HG02588 (cell line): ENCODE measurements around the gene NHLRC2.
"Not testable (repeated sequence)": the region's sequence is repeated elsewhere in the genome, so short reads cannot be mapped to it uniquely, and the experiment has no call there.

ENCODE experiments used
- ATAC-seq: cut with Tn5 transposase; IDR thresholded peaks from one replicate; pipeline ENCODE4 v1.9.1; 2021; ENCODE audit warnings: mild to moderate bottlenecking, moderate library complexity; ENCODE audit not compliant: unreplicated experiment

The NHLRC2 gene

DNA sequence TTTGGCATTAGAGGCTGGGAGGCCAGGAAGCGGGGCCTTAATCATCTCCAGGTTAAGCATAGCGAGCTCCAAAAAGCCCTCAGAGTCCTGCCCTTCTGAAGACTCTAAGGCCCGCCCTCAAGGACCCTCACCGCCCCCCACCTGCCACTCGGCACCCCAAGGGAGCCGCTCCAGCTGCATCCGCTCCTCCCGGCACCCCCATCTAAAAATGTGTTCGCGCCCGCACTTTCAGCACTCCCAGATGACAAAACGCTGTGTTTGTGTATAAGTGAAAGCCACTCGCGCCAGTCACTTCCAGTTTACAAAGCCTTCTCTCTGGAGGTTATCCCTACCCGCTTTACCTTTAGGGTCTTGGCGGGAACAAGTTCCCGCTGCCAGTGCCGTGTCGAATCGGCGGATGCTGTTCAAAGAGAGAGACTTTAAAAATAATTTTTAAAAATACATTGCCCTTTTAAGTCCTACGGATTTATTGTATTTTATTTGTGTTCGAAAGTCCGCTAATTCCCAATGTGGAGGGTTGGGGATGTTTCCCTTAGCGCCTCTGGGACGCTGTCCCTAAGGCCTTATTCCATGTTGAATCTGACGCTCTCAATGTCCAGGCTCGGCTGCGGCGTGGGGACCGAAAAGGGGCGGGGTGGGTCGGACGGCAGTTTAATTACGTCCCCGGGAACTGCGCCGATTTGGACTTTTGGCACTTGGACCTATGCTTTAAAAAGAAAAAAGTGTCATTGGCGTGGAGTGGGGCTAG, at the start of gene NHLRC2, which contains the start of gene DCLRE1A:
TSS of gene NHLRC2 (plus strand) at position 649 of the 748 bp plus-strand sequence. CDS start 212 bp downstream, outside the sequence.
TSS of gene DCLRE1A (minus strand) at position 70 of the 748 bp plus-strand sequence. CDS start 900 bp downstream, outside the sequence.
- peak; percentile 51 for ATAC-seq

GRCh38 chr10:113806503-113806902, 48.0 kb upstream of the NHLRC2 start:
- no peak for ATAC-seq

DNA sequence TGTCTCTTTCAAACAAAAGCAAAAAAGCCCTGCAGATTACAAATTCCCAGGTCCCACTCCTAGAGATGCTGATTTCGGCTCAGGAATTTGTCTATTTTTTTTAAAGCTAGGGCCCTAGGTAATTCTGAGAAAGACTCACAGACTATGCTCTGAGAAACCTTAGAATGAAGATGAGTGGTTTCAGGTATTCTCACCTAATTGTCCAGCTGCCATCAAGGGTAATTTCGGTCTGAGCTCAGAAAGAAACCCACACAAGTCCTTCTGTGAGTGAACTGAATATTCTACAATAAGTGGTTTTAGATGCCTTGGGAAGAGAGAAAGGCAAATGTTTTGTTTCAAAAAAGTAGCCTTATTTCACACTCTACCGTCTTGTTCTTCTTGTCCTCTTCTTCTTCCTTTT, 46.3 kb upstream of the NHLRC2 start:
- ATAC-seq = no peak

DNA sequence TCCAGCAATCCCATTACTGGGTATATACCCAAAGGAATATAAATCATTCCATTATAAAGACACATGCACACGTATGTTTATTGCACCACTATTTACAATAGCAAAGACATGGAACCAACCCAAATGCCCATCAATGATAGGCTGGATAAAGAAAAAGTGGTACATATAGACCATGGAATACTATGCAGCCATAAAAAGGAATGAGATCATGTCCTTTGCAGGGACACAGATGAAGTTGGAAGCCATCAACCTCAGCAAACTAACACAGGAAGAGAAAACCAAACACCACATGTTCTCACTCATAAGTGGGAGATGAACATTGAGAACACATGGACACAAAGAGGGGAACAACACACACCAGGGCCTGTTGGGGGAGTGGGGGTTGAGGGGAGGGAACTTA, 39.8 kb upstream of the NHLRC2 start:
- not testable (repeated sequence) for ATAC-seq

- no peak for ATAC-seq
Observed at GRCh38 chr10:113819989-113820388, 34.5 kb upstream of the NHLRC2 start.

DNA sequence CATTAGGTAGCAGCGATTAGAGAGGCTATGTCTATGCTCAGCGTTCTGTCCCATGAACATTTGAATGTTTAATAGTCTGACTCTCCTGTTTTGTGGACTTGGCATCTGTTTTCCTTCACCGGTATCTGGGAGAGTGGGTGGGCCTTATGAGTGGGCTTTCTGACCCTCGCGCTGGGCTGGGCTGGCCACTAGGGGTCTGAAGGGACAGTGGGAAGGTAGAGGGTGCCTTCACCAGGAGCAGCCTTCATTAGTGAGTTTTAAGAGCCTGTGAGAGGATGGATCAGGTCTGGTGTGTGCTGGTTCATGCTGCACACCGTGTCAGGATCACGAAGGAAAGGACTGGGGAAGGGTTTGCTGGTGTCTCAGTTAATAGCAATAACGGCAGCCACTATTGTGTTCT, 34.0 kb upstream of the NHLRC2 start:
- ATAC-seq = no peak

- not testable (repeated sequence) for ATAC-seq
Observed at GRCh38 chr10:113821306-113821705, 33.2 kb upstream of the NHLRC2 start.

DNA sequence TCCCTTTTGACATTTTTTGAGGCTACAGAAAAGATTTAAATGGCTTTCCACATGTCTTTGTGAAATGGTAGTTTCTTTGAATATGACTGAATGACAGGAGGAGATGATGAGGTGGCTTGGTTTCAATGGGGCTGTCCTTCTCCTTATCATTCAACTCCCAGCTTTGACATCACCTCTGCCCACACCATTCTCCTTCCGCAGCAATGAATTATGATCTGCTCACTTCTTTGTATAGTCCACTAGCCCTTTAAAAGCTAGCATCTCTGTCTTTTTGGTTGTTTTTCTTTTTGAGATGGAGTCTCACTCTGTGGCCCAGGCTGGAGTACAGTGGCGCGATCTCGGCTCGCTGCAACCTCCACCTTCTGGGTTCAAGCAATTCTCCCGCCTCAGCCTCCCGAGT, 32.3 kb upstream of the NHLRC2 start:
- no peak for ATAC-seq

GRCh38 chr10:113823389-113823788, 31.1 kb upstream of the NHLRC2 start:
- ATAC-seq = no peak

DNA sequence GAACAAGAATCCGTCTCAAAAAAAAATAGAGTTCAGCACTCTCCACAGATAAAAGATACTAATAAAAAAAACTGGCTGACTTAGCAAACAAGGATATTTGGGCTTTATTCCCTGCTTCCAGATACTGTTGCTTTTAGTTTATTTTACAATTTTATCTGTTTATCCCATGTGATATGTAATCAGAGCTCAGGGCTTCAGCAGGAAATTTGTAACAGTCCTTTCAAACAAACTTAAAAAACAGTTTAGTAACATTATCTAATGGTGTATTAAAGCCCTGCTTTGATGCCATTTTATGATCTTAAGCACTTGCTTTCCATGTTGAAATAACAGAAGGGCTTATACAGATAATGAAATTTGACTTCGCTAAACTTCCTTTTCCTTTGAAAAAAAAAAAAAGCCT, 28.7 kb upstream of the NHLRC2 start:
- no peak for ATAC-seq

GRCh38 chr10:113828567-113828966, 25.9 kb upstream of the NHLRC2 start:
- ATAC-seq = not testable (repeated sequence)

- no peak for ATAC-seq
Observed at GRCh38 chr10:113842171-113842570, 12.3 kb upstream of the NHLRC2 start.

- ATAC-seq = no peak
Observed at GRCh38 chr10:113843972-113844485, 10.4 kb upstream of the NHLRC2 start.

GRCh38 chr10:113846036-113846435, 8.4 kb upstream of the NHLRC2 start:
- ATAC-seq = no peak

DNA sequence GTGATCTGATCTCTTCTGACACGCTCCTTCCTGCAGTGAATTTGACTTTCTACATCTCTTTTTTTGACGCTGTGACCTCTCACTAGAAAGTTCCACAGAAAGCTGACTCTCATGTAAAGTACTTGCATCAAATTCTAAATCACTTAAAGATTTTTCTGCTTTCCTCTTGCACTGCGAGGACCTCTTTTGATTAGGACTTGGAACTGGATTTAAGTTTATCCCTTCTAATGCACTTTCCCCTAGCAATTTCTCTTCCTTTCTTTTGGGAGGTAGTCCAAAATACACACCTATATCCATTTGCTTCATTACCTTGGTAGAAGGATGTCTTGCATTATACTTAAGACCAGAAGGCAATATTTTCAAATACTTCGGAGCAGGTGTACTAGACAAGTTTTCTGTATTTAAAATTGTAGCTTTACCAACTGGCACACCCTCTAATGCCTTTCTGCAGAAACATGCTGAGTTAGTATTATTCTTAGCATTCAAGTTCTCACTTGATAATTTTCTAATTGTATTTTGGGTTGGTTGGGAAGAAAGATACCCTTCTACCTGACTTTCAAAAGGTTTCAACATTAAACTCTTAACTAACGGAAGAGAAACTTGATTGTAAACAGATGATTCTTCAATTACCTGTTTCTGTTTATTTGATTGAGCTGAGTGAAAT, 5.2 kb upstream of the NHLRC2 start:
- ATAC-seq = no peak

DNA sequence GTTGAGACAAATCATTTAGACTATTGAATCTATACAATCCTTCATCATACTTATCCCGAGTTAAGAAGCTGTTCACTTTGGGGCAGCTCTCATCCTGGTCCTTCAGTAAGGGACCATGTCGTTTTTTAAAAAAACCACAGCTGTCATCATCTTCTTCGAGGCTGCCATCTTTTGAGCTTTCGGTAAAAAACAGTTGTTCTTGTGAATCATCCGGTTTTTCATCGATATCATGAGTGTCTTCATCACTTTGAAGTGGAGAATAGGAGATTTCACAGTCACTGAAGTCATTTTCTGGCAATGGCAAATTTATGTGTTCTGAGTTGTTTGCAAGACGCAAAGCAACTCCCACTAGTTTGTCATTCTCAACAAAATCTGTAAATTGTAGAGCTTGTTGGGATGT, 4.5 kb upstream of the NHLRC2 start:
- ATAC-seq = no peak

- no peak for ATAC-seq
Observed at GRCh38 chr10:113853578-113854012, 866 bp upstream of the NHLRC2 start.

- peak; percentile 36 for ATAC-seq
Observed at GRCh38 chr10:113854761-113855588, 514 bp downstream of the NHLRC2 start.

DNA sequence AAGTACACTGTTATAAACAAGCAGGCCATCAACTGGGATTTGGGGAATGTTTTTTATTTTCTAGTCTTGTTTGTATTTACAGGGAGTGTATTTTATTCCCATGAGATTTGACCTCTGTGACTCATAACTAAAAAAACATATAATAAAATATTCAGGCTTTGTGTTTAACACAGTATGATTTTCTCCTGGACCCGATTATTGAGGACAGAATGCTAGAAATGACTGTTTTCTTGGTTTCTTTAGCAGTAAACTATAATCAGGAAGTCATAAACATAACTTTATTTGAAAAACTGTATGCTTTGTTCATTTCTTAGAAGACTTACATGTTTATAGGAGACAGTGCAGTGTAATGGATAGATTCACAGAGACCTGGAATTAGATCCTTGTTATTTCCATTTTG, 2.1 kb downstream of the NHLRC2 start:
- no peak for ATAC-seq

DNA sequence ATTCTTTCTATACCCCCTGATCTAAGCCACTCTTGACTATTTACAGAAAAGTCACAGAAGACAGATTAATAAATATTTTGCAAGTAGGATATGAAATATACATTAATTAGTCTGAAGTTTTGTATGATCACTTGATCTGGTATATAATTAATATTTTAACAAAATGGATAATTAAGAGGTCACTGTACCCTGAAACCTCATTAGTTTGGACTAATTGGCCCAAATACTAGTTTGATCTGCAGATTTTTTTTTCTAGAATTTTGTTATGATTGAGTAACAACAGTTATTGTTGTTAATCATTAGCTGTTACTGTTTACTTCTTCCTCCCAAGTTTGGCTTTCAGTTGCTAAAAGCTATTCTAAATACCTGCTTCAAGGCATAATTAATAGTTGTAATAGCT, 2.7 kb downstream of the NHLRC2 start:
- ATAC-seq = no peak

DNA sequence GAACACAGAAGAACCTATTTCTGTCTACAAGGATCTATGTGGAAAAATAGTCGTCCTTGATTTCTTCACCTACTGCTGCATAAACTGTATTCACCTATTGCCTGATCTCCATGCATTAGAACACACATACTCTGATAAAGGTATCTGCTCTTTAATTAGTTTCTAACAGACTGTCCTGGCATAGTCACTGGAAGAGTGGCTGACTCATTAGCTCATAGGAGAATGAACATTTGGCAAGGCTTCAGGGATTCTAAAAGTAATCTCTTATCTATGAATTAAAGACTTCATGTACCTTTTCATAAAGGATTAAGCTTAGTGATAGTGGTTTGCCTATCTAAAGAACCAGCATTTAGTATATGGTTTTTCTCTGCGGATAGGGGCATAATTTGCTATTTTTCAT, 4.1 kb downstream of the NHLRC2 start:
- no peak for ATAC-seq
